GM23338 (cell line): ENCODE data around the gene FKBP10. TPM values are rescaled to one million over a fixed set of nuclear protein-coding genes. Genes with fewer than 3 reads are reported as not detected.

Experiments used
- CREB1 ChIP-seq: fragments of 250-450 bp; sonication (Bioruptor Pico); IDR thresholded peaks from 2 replicates; pipeline ENCODE4 v1.5.0; 2020; ENCODE audit warnings: low read depth, mild to moderate bottlenecking, moderate library complexity
- EZH2 ChIP-seq: fragments of 200-600 bp; sonication (generic); IDR thresholded peaks from one replicate; pipeline ENCODE4 v1.8.0; 2017; ENCODE audit warnings: antibody characterized with exemption, mild to moderate bottlenecking, low read depth; ENCODE audit not compliant: unreplicated experiment
- EZH2phosphoT487 ChIP-seq: fragments of 200-600 bp; sonication (generic); IDR thresholded peaks from one replicate; pipeline ENCODE4 v1.8.1; 2018; ENCODE audit warnings: antibody characterized with exemption; ENCODE audit not compliant: unreplicated experiment
- POLR2AphosphoS5 ChIP-seq: IDR thresholded peaks from 2 replicates; pipeline ENCODE4 v1.6.1; 2016; ENCODE audit warnings: antibody characterized with exemption, low read depth
- STAT1 ChIP-seq: IDR thresholded peaks from one replicate; pipeline ENCODE4 v1.6.1; 2016; ENCODE audit warnings: antibody characterized with exemption; ENCODE audit not compliant: unreplicated experiment
- ZNF331 ChIP-seq: fragments of 250-450 bp; sonication (Bioruptor Pico); IDR thresholded peaks from 2 replicates; pipeline ENCODE4 v1.5.0; 2020; ENCODE audit warnings: low read depth, mild to moderate bottlenecking, moderate library complexity
- polyA plus RNA-seq: library from polyadenylated mRNA; unstranded; fragments of >200 nt; fragmentation: Nextera tagmentation; extraction: Ambion mirVana; gene quantifications from 2 replicates; pipeline ENCODE4 v1.2.1, GENCODE V29; 2016
- total RNA-seq: library from RNA; depleted of rRNA; stranded (reverse); fragments of >200 nt; shearing (Covaris generic); gene quantifications from 2 replicates; pipeline ENCODE4 v1.2.3, GENCODE V29; 2014
- TF ChIP-seq, protein P1 (sequence below): fragments of 250-450 bp; sonication (Bioruptor Pico); IDR thresholded peaks from 2 replicates; pipeline ENCODE4 v1.5.0; 2020; ENCODE audit warnings: mild to moderate bottlenecking, moderate library complexity
- TF ChIP-seq, protein P2 (sequence below): IDR thresholded peaks from one replicate; pipeline ENCODE4 v1.6.1; 2018; ENCODE audit warnings: antibody characterized with exemption; ENCODE audit not compliant: unreplicated experiment

FKBP10 gene
- total and polyA plus RNA-seq, 2 experiments from 2014 or later: 26.2 to 151 TPM

DNA sequence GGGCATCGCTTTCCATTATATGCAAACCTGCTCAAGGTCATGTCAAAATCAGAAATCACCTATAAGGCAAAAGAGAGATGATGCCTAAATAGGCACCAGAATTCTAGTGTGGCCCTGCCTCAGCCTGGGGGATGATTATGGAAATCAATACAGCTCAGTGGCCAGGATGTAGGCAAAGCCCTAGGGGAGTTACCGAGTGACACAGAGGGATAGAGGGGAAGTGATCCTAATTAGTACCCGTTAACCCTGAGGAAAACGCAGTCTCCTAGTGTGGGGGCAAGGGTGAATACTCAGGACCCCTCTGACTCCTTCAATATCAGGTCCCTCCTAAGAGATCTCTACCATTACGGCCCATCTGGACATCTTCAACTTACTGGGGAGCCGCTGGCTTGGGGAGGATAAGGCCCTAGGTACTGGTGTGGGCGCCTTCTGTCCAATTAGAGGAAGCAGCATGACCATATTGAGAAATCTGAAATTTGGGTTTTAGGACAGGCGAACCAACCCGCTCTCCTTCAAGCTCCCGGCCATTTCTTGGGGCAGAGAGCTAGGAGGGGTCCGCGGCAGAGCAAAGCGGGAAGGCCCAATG is 22.5 kb downstream of the FKBP10 start (continued):
- TF ChIP-seq, protein P1, sequence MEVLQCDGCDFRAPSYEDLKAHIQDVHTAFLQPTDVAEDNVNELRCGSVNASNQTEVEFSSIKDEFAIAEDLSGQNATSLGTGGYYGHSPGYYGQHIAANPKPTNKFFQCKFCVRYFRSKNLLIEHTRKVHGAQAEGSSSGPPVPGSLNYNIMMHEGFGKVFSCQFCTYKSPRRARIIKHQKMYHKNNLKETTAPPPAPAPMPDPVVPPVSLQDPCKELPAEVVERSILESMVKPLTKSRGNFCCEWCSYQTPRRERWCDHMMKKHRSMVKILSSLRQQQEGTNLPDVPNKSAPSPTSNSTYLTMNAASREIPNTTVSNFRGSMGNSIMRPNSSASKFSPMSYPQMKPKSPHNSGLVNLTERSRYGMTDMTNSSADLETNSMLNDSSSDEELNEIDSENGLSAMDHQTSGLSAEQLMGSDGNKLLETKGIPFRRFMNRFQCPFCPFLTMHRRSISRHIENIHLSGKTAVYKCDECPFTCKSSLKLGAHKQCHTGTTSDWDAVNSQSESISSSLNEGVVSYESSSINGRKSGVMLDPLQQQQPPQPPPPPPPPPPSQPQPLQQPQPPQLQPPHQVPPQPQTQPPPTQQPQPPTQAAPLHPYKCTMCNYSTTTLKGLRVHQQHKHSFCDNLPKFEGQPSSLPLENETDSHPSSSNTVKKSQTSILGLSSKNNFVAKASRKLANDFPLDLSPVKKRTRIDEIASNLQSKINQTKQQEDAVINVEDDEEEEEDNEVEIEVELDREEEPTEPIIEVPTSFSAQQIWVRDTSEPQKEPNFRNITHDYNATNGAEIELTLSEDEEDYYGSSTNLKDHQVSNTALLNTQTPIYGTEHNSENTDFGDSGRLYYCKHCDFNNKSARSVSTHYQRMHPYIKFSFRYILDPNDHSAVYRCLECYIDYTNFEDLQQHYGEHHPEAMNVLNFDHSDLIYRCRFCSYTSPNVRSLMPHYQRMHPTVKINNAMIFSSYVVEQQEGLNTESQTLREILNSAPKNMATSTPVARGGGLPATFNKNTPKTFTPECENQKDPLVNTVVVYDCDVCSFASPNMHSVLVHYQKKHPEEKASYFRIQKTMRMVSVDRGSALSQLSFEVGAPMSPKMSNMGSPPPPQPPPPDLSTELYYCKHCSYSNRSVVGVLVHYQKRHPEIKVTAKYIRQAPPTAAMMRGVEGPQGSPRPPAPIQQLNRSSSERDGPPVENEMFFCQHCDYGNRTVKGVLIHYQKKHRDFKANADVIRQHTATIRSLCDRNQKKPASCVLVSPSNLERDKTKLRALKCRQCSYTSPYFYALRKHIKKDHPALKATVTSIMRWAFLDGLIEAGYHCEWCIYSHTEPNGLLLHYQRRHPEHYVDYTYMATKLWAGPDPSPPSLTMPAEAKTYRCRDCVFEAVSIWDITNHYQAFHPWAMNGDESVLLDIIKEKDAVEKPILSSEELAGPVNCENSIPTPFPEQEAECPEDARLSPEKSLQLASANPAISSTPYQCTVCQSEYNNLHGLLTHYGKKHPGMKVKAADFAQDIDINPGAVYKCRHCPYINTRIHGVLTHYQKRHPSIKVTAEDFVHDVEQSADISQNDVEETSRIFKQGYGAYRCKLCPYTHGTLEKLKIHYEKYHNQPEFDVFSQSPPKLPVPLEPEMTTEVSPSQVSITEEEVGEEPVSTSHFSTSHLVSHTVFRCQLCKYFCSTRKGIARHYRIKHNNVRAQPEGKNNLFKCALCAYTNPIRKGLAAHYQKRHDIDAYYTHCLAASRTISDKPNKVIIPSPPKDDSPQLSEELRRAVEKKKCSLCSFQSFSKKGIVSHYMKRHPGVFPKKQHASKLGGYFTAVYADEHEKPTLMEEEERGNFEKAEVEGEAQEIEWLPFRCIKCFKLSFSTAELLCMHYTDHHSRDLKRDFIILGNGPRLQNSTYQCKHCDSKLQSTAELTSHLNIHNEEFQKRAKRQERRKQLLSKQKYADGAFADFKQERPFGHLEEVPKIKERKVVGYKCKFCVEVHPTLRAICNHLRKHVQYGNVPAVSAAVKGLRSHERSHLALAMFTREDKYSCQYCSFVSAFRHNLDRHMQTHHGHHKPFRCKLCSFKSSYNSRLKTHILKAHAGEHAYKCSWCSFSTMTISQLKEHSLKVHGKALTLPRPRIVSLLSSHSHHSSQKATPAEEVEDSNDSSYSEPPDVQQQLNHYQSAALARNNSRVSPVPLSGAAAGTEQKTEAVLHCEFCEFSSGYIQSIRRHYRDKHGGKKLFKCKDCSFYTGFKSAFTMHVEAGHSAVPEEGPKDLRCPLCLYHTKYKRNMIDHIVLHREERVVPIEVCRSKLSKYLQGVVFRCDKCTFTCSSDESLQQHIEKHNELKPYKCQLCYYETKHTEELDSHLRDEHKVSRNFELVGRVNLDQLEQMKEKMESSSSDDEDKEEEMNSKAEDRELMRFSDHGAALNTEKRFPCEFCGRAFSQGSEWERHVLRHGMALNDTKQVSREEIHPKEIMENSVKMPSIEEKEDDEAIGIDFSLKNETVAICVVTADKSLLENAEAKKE (CRISPR knock-in tag): no peak
- no peak for TF ChIP-seq EZH2phosphoT487
- TF ChIP-seq POLR2AphosphoS5: no peak
- TF ChIP-seq CREB1 (CRISPR knock-in tag): no peak
- no peak for TF ChIP-seq STAT1
- no peak for TF ChIP-seq EZH2
- TF ChIP-seq ZNF331: no peak
- TF ChIP-seq, protein P2, sequence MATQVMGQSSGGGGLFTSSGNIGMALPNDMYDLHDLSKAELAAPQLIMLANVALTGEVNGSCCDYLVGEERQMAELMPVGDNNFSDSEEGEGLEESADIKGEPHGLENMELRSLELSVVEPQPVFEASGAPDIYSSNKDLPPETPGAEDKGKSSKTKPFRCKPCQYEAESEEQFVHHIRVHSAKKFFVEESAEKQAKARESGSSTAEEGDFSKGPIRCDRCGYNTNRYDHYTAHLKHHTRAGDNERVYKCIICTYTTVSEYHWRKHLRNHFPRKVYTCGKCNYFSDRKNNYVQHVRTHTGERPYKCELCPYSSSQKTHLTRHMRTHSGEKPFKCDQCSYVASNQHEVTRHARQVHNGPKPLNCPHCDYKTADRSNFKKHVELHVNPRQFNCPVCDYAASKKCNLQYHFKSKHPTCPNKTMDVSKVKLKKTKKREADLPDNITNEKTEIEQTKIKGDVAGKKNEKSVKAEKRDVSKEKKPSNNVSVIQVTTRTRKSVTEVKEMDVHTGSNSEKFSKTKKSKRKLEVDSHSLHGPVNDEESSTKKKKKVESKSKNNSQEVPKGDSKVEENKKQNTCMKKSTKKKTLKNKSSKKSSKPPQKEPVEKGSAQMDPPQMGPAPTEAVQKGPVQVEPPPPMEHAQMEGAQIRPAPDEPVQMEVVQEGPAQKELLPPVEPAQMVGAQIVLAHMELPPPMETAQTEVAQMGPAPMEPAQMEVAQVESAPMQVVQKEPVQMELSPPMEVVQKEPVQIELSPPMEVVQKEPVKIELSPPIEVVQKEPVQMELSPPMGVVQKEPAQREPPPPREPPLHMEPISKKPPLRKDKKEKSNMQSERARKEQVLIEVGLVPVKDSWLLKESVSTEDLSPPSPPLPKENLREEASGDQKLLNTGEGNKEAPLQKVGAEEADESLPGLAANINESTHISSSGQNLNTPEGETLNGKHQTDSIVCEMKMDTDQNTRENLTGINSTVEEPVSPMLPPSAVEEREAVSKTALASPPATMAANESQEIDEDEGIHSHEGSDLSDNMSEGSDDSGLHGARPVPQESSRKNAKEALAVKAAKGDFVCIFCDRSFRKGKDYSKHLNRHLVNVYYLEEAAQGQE: no peak
